HG02981 (cell line): ENCODE results near the gene GRHL1.
A peak's percentile ranks its signal among the peaks of the same experiment; 100 is the strongest.

ENCODE experiments used
- ATAC-seq: cut with Tn5 transposase; IDR thresholded peaks from one replicate; pipeline ENCODE4 v1.9.1; 2021; ENCODE audit warnings: mild to moderate bottlenecking, moderate library complexity; ENCODE audit not compliant: unreplicated experiment

Gene GRHL1

DNA sequence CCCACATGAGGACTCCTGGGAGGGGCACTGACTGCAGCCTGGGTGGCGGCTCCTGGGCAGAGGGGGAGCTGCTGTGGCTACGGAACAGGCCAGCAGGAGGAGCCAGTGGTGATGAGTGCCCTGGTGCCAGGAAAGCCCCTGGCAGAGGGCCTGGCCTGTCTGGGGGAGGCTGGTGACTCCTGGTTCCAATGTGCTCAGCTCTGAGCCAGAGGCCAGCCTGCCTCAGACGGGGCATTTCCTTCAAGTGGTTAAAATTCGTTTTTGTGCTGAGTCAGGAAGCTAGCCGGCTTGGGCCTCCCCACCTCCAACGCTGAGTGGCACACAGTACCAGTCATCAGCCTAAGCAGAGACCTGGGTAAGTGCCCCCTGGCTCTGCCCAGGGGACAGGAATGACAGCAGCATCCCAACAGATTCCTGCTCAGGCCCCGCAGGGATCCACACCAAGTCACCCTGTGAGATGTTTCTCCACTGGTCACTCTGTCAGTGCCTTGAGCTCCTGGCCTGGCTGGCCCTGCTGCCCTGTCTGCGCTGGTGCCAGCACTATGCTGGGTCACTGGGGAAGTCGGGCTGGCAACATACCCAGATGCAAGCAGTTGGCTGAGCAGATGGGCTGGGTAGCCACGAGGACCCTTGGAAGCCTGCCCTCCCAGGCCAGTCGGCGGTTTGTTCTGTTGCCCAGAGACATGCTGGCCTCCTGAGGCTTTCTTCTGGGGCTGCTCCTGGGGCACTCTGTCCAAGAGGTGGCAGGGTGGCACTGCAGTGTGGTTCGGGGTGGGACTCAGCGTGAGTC lies 84.8 kb downstream of the GRHL1 start:
- peak; percentile 55 for ATAC-seq

- ATAC-seq = no peak
Measured at GRCh38 chr2:10038123-10038522, 86.6 kb downstream of the GRHL1 start.

GRCh38 chr2:10038716-10039115 lies 87.2 kb downstream of the GRHL1 start:
- ATAC-seq = no peak

GRCh38 chr2:10039658-10040410 lies 88.3 kb downstream of the GRHL1 start:
- no peak for ATAC-seq

DNA sequence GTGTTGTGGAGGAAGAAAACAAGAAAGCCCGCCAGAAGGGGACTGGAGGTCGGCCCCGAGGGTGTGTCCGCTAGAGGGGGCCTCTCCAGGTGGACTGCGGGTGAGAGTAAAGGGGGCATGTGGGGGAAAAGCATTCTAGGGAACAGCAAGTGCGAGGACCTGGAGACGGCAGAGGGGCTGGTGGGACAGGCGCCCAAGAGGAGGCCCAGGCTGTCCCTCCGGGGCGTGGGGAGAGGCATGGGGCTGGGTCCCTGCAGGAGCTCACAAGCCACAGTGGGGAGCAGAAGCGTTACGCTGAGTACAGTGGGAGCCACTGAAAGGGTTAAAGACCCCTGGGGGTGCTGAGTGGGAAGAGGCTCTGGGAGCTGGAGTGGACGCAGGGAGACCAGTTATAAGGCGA lies 90.2 kb downstream of the GRHL1 start:
- no peak for ATAC-seq

GRCh38 chr2:10042301-10043161 lies 91.0 kb downstream of the GRHL1 start:
- no peak for ATAC-seq

DNA sequence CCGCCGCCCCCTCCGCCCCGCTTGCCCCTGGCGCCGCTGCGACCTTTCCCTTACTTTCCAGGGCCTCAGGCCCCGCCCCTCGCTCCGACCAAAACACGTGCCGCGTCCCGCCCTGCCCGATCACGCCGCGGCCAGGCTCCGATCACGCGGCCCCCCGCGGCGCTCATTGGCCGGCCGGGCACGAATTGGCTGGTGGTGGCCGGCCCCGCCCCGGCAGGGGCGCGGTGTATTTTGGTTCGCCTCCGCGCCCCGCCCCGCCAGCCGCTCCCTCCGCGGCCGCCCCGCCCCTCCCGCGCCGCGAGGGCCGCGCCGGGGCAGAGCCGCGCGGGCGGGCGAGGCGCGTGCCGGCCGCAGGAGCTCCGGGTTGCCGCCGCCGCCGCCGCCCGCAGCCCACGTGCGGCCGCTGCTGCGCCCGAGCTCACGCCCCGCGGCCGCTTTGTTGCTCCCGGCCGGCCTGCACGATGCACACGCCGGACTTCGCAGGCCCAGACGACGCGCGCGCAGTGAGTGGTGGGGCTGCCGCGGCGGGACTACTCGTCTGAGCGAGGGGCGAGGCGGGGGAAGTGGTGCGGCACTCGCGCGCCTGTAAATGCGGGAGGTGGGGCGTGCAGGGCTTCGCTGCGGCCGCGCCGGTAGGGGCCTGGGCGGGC lies 91.9 kb downstream of the GRHL1 start, which contains the start of gene KLF11:
Gene KLF11 (plus strand): TSS at position 295 of the 650 bp plus-strand sequence. CDS start 167 bp downstream, at position 462.
- ATAC-seq = peak; percentile 72

GRCh38 chr2:10043906-10044601 lies 92.6 kb downstream of the GRHL1 start:
- peak; percentile 60 for ATAC-seq

- ATAC-seq = no peak
Measured at GRCh38 chr2:10045561-10046355, 94.3 kb downstream of the GRHL1 start.

DNA sequence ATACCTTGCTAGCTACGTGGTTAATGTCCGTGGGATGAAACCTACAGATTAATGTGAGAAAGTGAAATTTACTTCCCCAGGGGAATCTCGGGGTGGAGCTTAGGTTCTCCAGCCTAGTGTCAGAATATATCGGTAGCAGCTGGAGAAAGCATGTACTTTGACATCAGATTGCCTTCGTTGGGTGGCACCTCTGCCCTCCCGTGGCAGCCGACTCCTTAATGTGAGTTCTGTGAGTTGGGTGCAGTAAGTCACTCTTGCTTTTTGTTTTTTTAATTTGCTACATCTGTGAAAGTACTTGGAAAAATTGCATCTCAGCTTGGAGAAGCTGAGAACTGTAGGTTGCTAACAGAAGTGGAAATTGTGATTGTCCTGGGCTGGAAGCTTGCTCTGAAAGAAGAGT lies 95.4 kb downstream of the GRHL1 start:
- no peak for ATAC-seq

DNA sequence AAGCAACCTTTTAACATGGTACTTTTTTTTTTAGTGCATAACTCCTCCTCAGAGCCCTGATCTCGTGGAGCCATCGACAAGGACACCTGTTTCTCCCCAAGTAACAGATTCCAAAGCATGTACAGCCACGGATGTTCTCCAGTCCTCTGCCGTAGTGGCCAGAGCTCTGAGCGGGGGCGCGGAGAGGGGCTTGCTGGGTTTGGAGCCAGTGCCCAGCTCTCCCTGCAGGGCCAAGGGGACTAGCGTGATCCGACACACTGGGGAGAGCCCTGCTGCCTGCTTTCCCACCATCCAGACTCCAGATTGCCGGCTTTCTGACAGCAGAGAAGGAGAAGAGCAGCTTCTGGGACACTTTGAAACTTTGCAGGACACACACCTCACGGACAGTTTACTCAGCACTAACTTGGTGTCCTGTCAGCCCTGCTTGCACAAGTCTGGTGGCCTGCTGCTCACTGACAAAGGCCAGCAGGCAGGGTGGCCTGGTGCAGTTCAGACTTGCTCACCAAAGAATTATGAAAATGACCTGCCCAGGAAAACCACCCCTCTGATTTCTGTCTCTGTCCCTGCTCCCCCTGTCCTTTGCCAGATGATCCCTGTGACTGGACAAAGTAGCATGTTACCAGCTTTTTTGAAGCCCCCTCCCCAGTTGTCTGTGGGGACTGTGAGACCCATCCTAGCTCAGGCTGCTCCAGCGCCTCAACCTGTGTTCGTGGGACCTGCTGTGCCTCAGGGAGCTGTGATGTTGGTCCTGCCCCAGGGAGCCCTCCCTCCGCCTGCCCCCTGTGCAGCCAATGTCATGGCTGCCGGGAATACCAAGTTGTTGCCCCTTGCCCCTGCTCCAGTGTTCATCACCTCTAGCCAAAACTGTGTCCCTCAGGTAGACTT lies 96.4 kb downstream of the GRHL1 start:
- ATAC-seq = no peak

GRCh38 chr2:10048501-10049171 lies 97.1 kb downstream of the GRHL1 start:
- no peak for ATAC-seq
